ENCODE data around the gene DLGAP3. TPM values are rescaled to one million over a fixed set of nuclear protein-coding genes. Genes with fewer than 3 reads are reported as not detected.

DLGAP3 gene
- total RNA-seq, 2 donors from 2014 or later: 0.52 to 2.3 TPM

- DNase-seq: no peak
- intact Hi-C loops (cut with DNase I): no loop called here
- TF ChIP-seq CTCF (IDR thresholded peaks at IDR 0.05) (no peak), POLR2A (IDR thresholded peaks at IDR 0.05) (no peak)
- Histone ChIP-seq H3K27me3 (peaks cover 0 to 12% of the 10 kb centered on the region in 2 donors), H3K4me3 (no peak overlapping the region), H3K36me3 (replicated peaks in 1 of 2; ENCODE audit: insufficient read depth in 1 of 2, low read depth in 2 of 2) (no peaks in the 10 kb centered on the region), H3K9me3 (no peaks in the 10 kb centered on the region), H3K27ac (no peak overlapping the region), H3K4me1 (peaks cover 12% of the 10 kb centered on the region)
- 90 to 91% methylated on average over 4 of the region's 4 CpGs for WGBS, 2 donors
- no peak for ATAC-seq
Observed at GRCh38 chr1:34887593-34887992, 41.9 kb downstream of the DLGAP3 start.

GRCh38 chr1:34885405-34886247, 43.8 kb downstream of the DLGAP3 start:
- no peaks in the 10 kb centered on the region for H3K36me3 ChIP-seq (replicated peaks in 1 of 2; ENCODE audit: insufficient read depth in 1 of 2, low read depth in 2 of 2)
- ATAC-seq: peak; percentile 18
- DNase-seq: peak; percentile 31 to 45 (median 33)
- peaks cover 0 to 2% (median 0%) of the 10 kb centered on the region in 3 donors for H3K9me3 ChIP-seq
- peaks cover 0 to 12% of the 10 kb centered on the region in 2 donors for H3K27me3 ChIP-seq
- peaks cover 12% of the 10 kb centered on the region for H3K4me1 ChIP-seq
- intact Hi-C loops (cut with DNase I): no loop called here
- no peak for TF ChIP-seq POLR2A (IDR thresholded peaks at IDR 0.05)
- WGBS, 2 donors: 6 to 28% methylated on average over 15 to 80 of the region's 80 CpGs
- no peak overlapping the region for H3K4me3 ChIP-seq
- H3K27ac ChIP-seq: no peak overlapping the region

- H3K27me3 ChIP-seq: peaks cover 0 to 12% of the 10 kb centered on the region in 2 donors
- ATAC-seq (no peak), DNase-seq (peak in 1 of 4 donors; percentile 26)
- WGBS, 2 donors: 22 to 43% methylated on average over 13 to 19 of the region's 19 CpGs
- no peak overlapping the region for H3K4me3 ChIP-seq
- TF ChIP-seq POLR2A (IDR thresholded peaks at IDR 0.05) (no peak), CTCF (IDR thresholded peaks at IDR 0.05) (peak in 2 of 7 experiments; percentile 5 to 12)
- H3K36me3 ChIP-seq (replicated peaks in 1 of 2; ENCODE audit: insufficient read depth in 1 of 2, low read depth in 2 of 2): no peaks in the 10 kb centered on the region
- peaks cover 12% of the 10 kb centered on the region for H3K4me1 ChIP-seq
- peaks cover 0 to 2% (median 0%) of the 10 kb centered on the region in 3 donors for H3K9me3 ChIP-seq
- no peak overlapping the region for H3K27ac ChIP-seq
- intact Hi-C loops (cut with DNase I): no loop called here
Observed at GRCh38 chr1:34884961-34885360, 44.5 kb downstream of the DLGAP3 start.

GRCh38 chr1:34884536-34884935, 44.9 kb downstream of the DLGAP3 start:
- 55 to 62% methylated on average over 3 of the region's 3 CpGs for WGBS, 2 donors
- H3K4me1 ChIP-seq: peaks cover 12% of the 10 kb centered on the region
- peaks cover 0 to 12% of the 10 kb centered on the region in 2 donors for H3K27me3 ChIP-seq
- DNase-seq: no peak
- intact Hi-C loops (cut with DNase I): no loop called here
- no peak overlapping the region for H3K27ac ChIP-seq
- H3K36me3 ChIP-seq (replicated peaks in 1 of 2; ENCODE audit: insufficient read depth in 1 of 2, low read depth in 2 of 2): no peaks in the 10 kb centered on the region
- no peak for ATAC-seq
- H3K9me3 ChIP-seq: peaks cover 0 to 2% (median 0%) of the 10 kb centered on the region in 3 donors
- TF ChIP-seq POLR2A (IDR thresholded peaks at IDR 0.05) (no peak), CTCF (IDR thresholded peaks at IDR 0.05) (no peak)
- H3K4me3 ChIP-seq: no peak overlapping the region

GRCh38 chr1:34879230-34879629, 50.2 kb downstream of the DLGAP3 start:
- Histone ChIP-seq H3K9me3 (peaks cover 0 to 2% (median 0%) of the 10 kb centered on the region in 3 donors), H3K27me3 (no peaks in the 10 kb centered on the region), H3K4me3 (no peak overlapping the region), H3K4me1 (no peaks in the 10 kb centered on the region), H3K36me3 (replicated peaks in 1 of 2; ENCODE audit: insufficient read depth in 1 of 2, low read depth in 2 of 2) (no peaks in the 10 kb centered on the region), H3K27ac (no peak overlapping the region)
- 71% methylated on average over 9 of the region's 9 CpGs for WGBS, 2 donors
- intact Hi-C loops (cut with DNase I): no loop called here
- TF ChIP-seq CTCF (IDR thresholded peaks at IDR 0.05) (no peak), POLR2A (IDR thresholded peaks at IDR 0.05) (no peak)
- DNase-seq (no peak), ATAC-seq (no peak)

All from body of pancreas (tissue), 4 donors.